ENCODE results near the gene GLRA1. TPM values are rescaled to one million over a fixed set of nuclear protein-coding genes. Genes with fewer than 3 reads are reported as not detected.
A peak's percentile ranks its signal among the peaks of the same experiment; 100 is the strongest.

The GLRA1 gene
- total and polyA plus RNA-seq, 4 donors = not detected

- H3K36me3 ChIP-seq (ENCODE audit: control insufficient read depth in 4 of 4, insufficient read depth in 3 of 4, low read depth in 1 of 4, low read length in 3 of 4) = no peaks in the 10 kb centered on the region
- DNase-seq (ENCODE audit: low spot score) = no peak
- H3K4me1 ChIP-seq (ENCODE audit: control insufficient read depth in 4 of 4, insufficient read depth in 4 of 4, low read length in 3 of 4) = no peaks in the 10 kb centered on the region
- no peak for TF ChIP-seq HNF4G (IDR thresholded peaks at IDR 0.05)
- peak; percentile 12 for TF ChIP-seq CTCF (IDR thresholded peaks at IDR 0.05; ENCODE audit: low read depth, low read length, missing input control)
- H3K27ac ChIP-seq (ENCODE audit: low read depth in 1 of 2, low read length in 2 of 2) = no peak overlapping the region
- peaks cover 0 to 3% (median 0%) of the 10 kb centered on the region in 4 donors for H3K9me3 ChIP-seq (ENCODE audit: control insufficient read depth in 4 of 4, low read length in 3 of 4)
- H3K4me3 ChIP-seq (ENCODE audit: low read depth in 1 of 3, low read length in 3 of 3) = no peak overlapping the region
- no peak overlapping the region for H3K9ac ChIP-seq (ENCODE audit: low read depth in 1 of 2, low read length in 2 of 2)
- WGBS = 12% methylated on average over 19 of the region's 19 CpGs
- H3K27me3 ChIP-seq (ENCODE audit: control insufficient read depth in 4 of 4, insufficient read depth in 4 of 4, low read length in 3 of 4) = peaks cover 0 to 10% (median 6%) of the 10 kb centered on the region in 4 donors
These were observed 680 bp downstream of the GLRA1 start for GRCh38 chr5:151923866-151924476.

GRCh38 chr5:151921916-151922315, 2.7 kb downstream of the GLRA1 start:
- WGBS = 65% methylated on average over 4 of the region's 4 CpGs
- peaks cover 0 to 10% (median 6%) of the 10 kb centered on the region in 4 donors for H3K27me3 ChIP-seq (ENCODE audit: control insufficient read depth in 4 of 4, insufficient read depth in 4 of 4, low read length in 3 of 4)
- no peak overlapping the region for H3K4me3 ChIP-seq (ENCODE audit: low read depth in 1 of 3, low read length in 3 of 3)
- no peak overlapping the region for H3K27ac ChIP-seq (ENCODE audit: low read depth in 1 of 2, low read length in 2 of 2)
- no peak overlapping the region for H3K9ac ChIP-seq (ENCODE audit: low read depth in 1 of 2, low read length in 2 of 2)
- peaks cover 0 to 3% (median 0%) of the 10 kb centered on the region in 4 donors for H3K9me3 ChIP-seq (ENCODE audit: control insufficient read depth in 4 of 4, low read length in 3 of 4)
- no peak for TF ChIP-seq FOXA1 (IDR thresholded peaks at IDR 0.05)
- TF ChIP-seq TAF1 (conservative IDR thresholded peaks at IDR 0.05) = no peak
- no peak for TF ChIP-seq JUND (IDR thresholded peaks at IDR 0.05)
- no peak for TF ChIP-seq RXRA (IDR thresholded peaks at IDR 0.05)
- TF ChIP-seq EGR1 (IDR thresholded peaks at IDR 0.05; ENCODE audit: low read depth in 2 of 2) = no peak
- TF ChIP-seq REST (IDR thresholded peaks at IDR 0.05) = no peak
- TF ChIP-seq ATF3 (IDR thresholded peaks at IDR 0.05) = no peak
- TF ChIP-seq FOXA2 (IDR thresholded peaks at IDR 0.05) = no peak
- no peak for TF ChIP-seq GABPA (IDR thresholded peaks at IDR 0.05 in 1 of 2, conservative IDR thresholded peaks at IDR 0.05 in 1 of 2)
- TF ChIP-seq HNF4G (IDR thresholded peaks at IDR 0.05) = no peak
- no peak for TF ChIP-seq SP1 (IDR thresholded peaks at IDR 0.05)
- no peak for TF ChIP-seq YY1 (IDR thresholded peaks at IDR 0.05)
- no peak for TF ChIP-seq NR2F2 (IDR thresholded peaks at IDR 0.05)
- TF ChIP-seq ZBTB33 (IDR thresholded peaks at IDR 0.05) = no peak
- DNase-seq (ENCODE audit: low spot score) = no peak
- no peaks in the 10 kb centered on the region for H3K36me3 ChIP-seq (ENCODE audit: control insufficient read depth in 4 of 4, insufficient read depth in 3 of 4, low read depth in 1 of 4, low read length in 3 of 4)
- no peaks in the 10 kb centered on the region for H3K4me1 ChIP-seq (ENCODE audit: control insufficient read depth in 4 of 4, insufficient read depth in 4 of 4, low read length in 3 of 4)

Measured in liver (tissue), 9 donors.